ENCODE data around the gene PFKFB3. TPM values are rescaled to one million over a fixed set of nuclear protein-coding genes. Genes with fewer than 3 reads are reported as not detected.

The PFKFB3 gene
- total and polyA plus RNA-seq, 2 of the 4 experiments (the other 2 are of a cell fraction) = 34.1 to 45.5 TPM

- H3K36me3 ChIP-seq (ENCODE audit: control insufficient read depth, insufficient read depth, low read length) = 0 out of 2 replicates have a peak, but pooled peaks cover 5% of the 10 kb centered on the region
- H2BK15ac ChIP-seq (ENCODE audit: low read depth, low read length) = no peak overlapping the region
- H4K91ac ChIP-seq (ENCODE audit: insufficient read depth, low read depth, low read length) = no peak overlapping the region; the same call in 1 of the 2 replicates
- H2BK120ac ChIP-seq (ENCODE audit: low read depth, low read length) = no peak overlapping the region
- BruUV-seq (replicated peaks) = no TSS peak
- dilution Hi-C loops (cut with HindIII; ENCODE audit: low sequenced_read_pairs, unreplicated experiment) = no loop called here
- H3K14ac ChIP-seq (replicated peaks; ENCODE audit: low read depth, low read length) = peak overlapping the region; percentile 74
- CTCF ChIA-PET = no interaction called here
- peak overlapping the region; percentile 85 for H3K4me3 ChIP-seq (ENCODE audit: insufficient read depth, low read depth, low read length)
- H2BK5ac ChIP-seq (ENCODE audit: low read depth, low read length, poor library complexity, severe bottlenecking) = peak overlapping the region; percentile 39
- H3K56ac ChIP-seq (ENCODE audit: extremely low read depth, insufficient read depth, low read length) = peak overlapping the region; percentile 61; the same call in 1 of the 2 replicates
- WGBS, 2 experiments (ENCODE audit: extremely low coverage in 2 of 2, insufficient read length in 1 of 2) = 40% methylated on average over 4 of the region's 16 CpGs; no CpG with 5 or more reads in 1 of the 2 experiments
- H3K4ac ChIP-seq (ENCODE audit: low read depth, low read length) = peak overlapping the region; percentile 85
- no peak overlapping the region for H2BK20ac ChIP-seq (ENCODE audit: low read depth, low read length)
- intact Hi-C loops (cut with micrococcal nuclease) = loop anchor here (5.0 to 10.0 kb wide), 2 partner anchors 38 to 210 kb away; partner anchors contain the start of gene PFKFB3
- peak overlapping the region; percentile 91 for H2AK5ac ChIP-seq (ENCODE audit: low read depth, low read length)
- in situ Hi-C loops (cut with MboI; ENCODE audit: low sequenced_read_pairs) = no loop called here
- H3K79me1 ChIP-seq (ENCODE audit: low read depth in 1 of 2, low read length in 2 of 2) = peaks cover 33 to 83% of the 10 kb centered on the region in 2 experiments
- peaks cover 13% of the 10 kb centered on the region for H3K4me1 ChIP-seq (ENCODE audit: control insufficient read depth, insufficient read depth, low read length)
- H3K23ac ChIP-seq (ENCODE audit: low read depth, low read length) = peak overlapping the region; percentile 62; the same call in 1 of the 2 replicates
- ATAC-seq (ENCODE audit: low read depth) (no peak), DNase-seq (no peak)
- peaks cover 12% of the 10 kb centered on the region for H3K9me1 ChIP-seq (ENCODE audit: insufficient read depth, low read length)
- peak overlapping the region; percentile 86 for H3K4me2 ChIP-seq (ENCODE audit: low read depth, low read length)
- H4K8ac ChIP-seq (ENCODE audit: low read depth in 2 of 2, low read length in 2 of 2) = peak overlapping the region; percentile 78 to 90; a peak in 3 of 4 replicates
- H3K9ac ChIP-seq (ENCODE audit: low read depth, low read length) = peak overlapping the region; percentile 59
- TF ChIP-seq MAZ (IDR thresholded peaks at IDR 0.05; ENCODE audit: borderline replicate concordance, low read depth, low read length) = no peak
- no peak for TF ChIP-seq CEBPB (IDR thresholded peaks at IDR 0.05; ENCODE audit: low read depth, low read length)
- no peak for TF ChIP-seq POLR2A (IDR thresholded peaks at IDR 0.05; ENCODE audit: low read depth, low read length)
- TF ChIP-seq CHD1 (IDR thresholded peaks at IDR 0.05; ENCODE audit: low read depth, low read length) = no peak
- TF ChIP-seq SMC3 (IDR thresholded peaks at IDR 0.05; ENCODE audit: low read depth, low read length) = no peak
- TF ChIP-seq RAD21 (IDR thresholded peaks at IDR 0.05; ENCODE audit: low read length) = no peak
- TF ChIP-seq CTCF (conservative IDR thresholded peaks at IDR 0.05; ENCODE audit: low read depth, low read length) = no peak
- no peak for TF ChIP-seq BHLHE40 (IDR thresholded peaks at IDR 0.05; ENCODE audit: low read depth, low read length)
- no peak for TF ChIP-seq ELK1 (IDR thresholded peaks at IDR 0.05; ENCODE audit: borderline replicate concordance, low read depth, low read length)
- TF ChIP-seq NFE2L2 (IDR thresholded peaks at IDR 0.05; ENCODE audit: low read depth, low read length) = no peak
- TF ChIP-seq MAFK (IDR thresholded peaks at IDR 0.05; ENCODE audit: low read depth, low read length) = no peak
- H3K9me3 ChIP-seq (ENCODE audit: control insufficient read depth, insufficient read depth, low read length) = no peaks in the 10 kb centered on the region
- H2AFZ ChIP-seq (replicated peaks; ENCODE audit: low read length, poor library complexity) = peak overlapping the region; percentile 93
- peak overlapping the region; percentile 85 for H2AK9ac ChIP-seq (replicated peaks; ENCODE audit: low read depth, low read length, poor library complexity)
- H4K20me1 ChIP-seq (ENCODE audit: insufficient read depth, low read length) = peaks cover 29% of the 10 kb centered on the region
- peak overlapping the region; percentile 31 for H4K5ac ChIP-seq (ENCODE audit: low read depth, low read length)
- no peaks in the 10 kb centered on the region for H3K27me3 ChIP-seq (ENCODE audit: control insufficient read depth, insufficient read depth, low read length)
- POLR2A ChIA-PET (ENCODE audit: unreplicated experiment) = interaction anchor here (0.5 kb wide), 1 partner anchor 13 kb away, joined by 3 read pairs; no protein-coding TSS in a partner anchor
- H3K27ac ChIP-seq (ENCODE audit: insufficient read depth, low read length) = peak overlapping the region; percentile 53
- H3K18ac ChIP-seq (ENCODE audit: low read depth, low read length) = no peak overlapping the region
These were observed 38.2 kb upstream of the PFKFB3 start for GRCh38 chr10:6164271-6165095.
